Testis (tissue), 3 donors: ENCODE data around the gene ARL6. TPM values are rescaled to one million over a fixed set of nuclear protein-coding genes. Genes with fewer than 3 reads are reported as not detected.

Experiments used
- DNase-seq: peaks from one replicate; pipeline ENCODE4 v3.0.0-alpha.2; 2019
- H3K27ac ChIP-seq, 2 donors: fragments of 200-600 bp; sonication (generic); one replicate each; pipeline ENCODE4 v1.5.1; 2019
- H3K27me3 ChIP-seq: fragments of 200-600 bp; sonication (generic); one replicate; pipeline ENCODE4 v1.5.1; 2019
- H3K36me3 ChIP-seq: fragments of 200-600 bp; sonication (generic); one replicate; pipeline ENCODE4 v1.5.1; 2017; ENCODE audit warnings: low read depth; ENCODE audit errors: missing control alignments
- H3K4me1 ChIP-seq: fragments of 200-600 bp; sonication (generic); one replicate; pipeline ENCODE4 v1.5.1; 2019
- H3K4me3 ChIP-seq, 2 donors: fragments of 200-600 bp; sonication (generic); one replicate each; pipeline ENCODE4 v1.5.1; 2017 to 2019
- H3K9me3 ChIP-seq: fragments of 200-600 bp; sonication (generic); one replicate; pipeline ENCODE4 v1.5.1; 2017
- CTCF ChIP-seq, 3 experiments: fragments of 450-650 bp in 2 of 3; fragments of 200-600 bp in 1 of 3; sonication (generic) in 1 of 3; IDR thresholded peaks; one replicate each; pipeline ENCODE4 v1.5.1; 2016 to 2019; ENCODE audit warnings: antibody characterized with exemption in 3 of 3, mild to moderate bottlenecking in 2 of 3, moderate library complexity in 1 of 3
- POLR2A ChIP-seq: fragments of 450-650 bp; IDR thresholded peaks from one replicate; pipeline ENCODE4 v1.6.1; 2017; ENCODE audit warnings: antibody characterized with exemption, mild to moderate bottlenecking, moderate library complexity
- WGBS, 2 donors: methylation state at CpG; one replicate each; pipeline ENCODE4 v1.1.5; 2018; 5-methylcytosine and 5-hydroxymethylcytosine counted together
- intact Hi-C: fragments of 100-400 bp; cut with DNase I; formaldehyde crosslinking; loops from one replicate; pipeline ENCODE4 v1.15.1; 2023; ENCODE audit warnings: low total_unique reads
- polyA plus RNA-seq: library from polyadenylated mRNA; stranded (reverse); fragments of 350-450 nt; fragmentation: Illumina TruSeq; extraction: RNeasy Lipid Tissue Mini Kit (QIAGEN cat#74804); gene quantifications from one replicate; pipeline ENCODE4 v1.2.3, GENCODE V29; 2014; ENCODE audit warnings: low read depth, low replicate concordance; ENCODE audit not compliant: insufficient read depth
- total RNA-seq, 2 donors: library from RNA; depleted of rRNA; stranded (reverse); fragments of >200 nt; gene quantifications; one replicate each; pipeline ENCODE4 v1.2.3, GENCODE V29; 2016

Gene ARL6
- total and polyA plus RNA-seq, 3 donors from 2014 or later: 10.6 to 23.4 (median 12.8) TPM

- Histone ChIP-seq H3K4me1 (no peaks in the 10 kb centered on the region), H3K36me3 (no peaks in the 10 kb centered on the region), H3K9me3 (no peaks in the 10 kb centered on the region), H3K27me3 (no peaks in the 10 kb centered on the region), H3K27ac (no peak overlapping the region), H3K4me3 (no peak overlapping the region)
- TF ChIP-seq POLR2A (no peak), CTCF (IDR thresholded peaks at IDR 0.05) (no peak)
- 22 to 42% methylated on average over 3 of the region's 3 CpGs for WGBS, 2 donors
- intact Hi-C loops: no loop called here
- DNase-seq: no peak
Measured at GRCh38 chr3:97736928-97737327, 27.6 kb upstream of the ARL6 start.

GRCh38 chr3:97738761-97739160 is 25.8 kb upstream of the ARL6 start:
- H3K9me3 ChIP-seq: no peaks in the 10 kb centered on the region
- no peaks in the 10 kb centered on the region for H3K27me3 ChIP-seq
- no peak for DNase-seq
- no peak overlapping the region for H3K4me3 ChIP-seq
- TF ChIP-seq CTCF (IDR thresholded peaks at IDR 0.05) (no peak), POLR2A (no peak)
- 43 to 45% methylated on average over 1 of the region's 1 CpG for WGBS, 2 donors
- no peak overlapping the region for H3K27ac ChIP-seq
- intact Hi-C loops: no loop called here
- H3K4me1 ChIP-seq: no peaks in the 10 kb centered on the region
- no peaks in the 10 kb centered on the region for H3K36me3 ChIP-seq

GRCh38 chr3:97742036-97742435 is 22.5 kb upstream of the ARL6 start:
- WGBS, 2 donors: 85 to 90% methylated on average over 3 of the region's 3 CpGs
- DNase-seq: no peak
- no peaks in the 10 kb centered on the region for H3K27me3 ChIP-seq
- no peaks in the 10 kb centered on the region for H3K4me1 ChIP-seq
- no peak for TF ChIP-seq POLR2A
- no peak for TF ChIP-seq CTCF (IDR thresholded peaks at IDR 0.05)
- no peak overlapping the region for H3K4me3 ChIP-seq
- no peaks in the 10 kb centered on the region for H3K36me3 ChIP-seq
- intact Hi-C loops: no loop called here
- H3K27ac ChIP-seq: no peak overlapping the region
- no peaks in the 10 kb centered on the region for H3K9me3 ChIP-seq

- WGBS, 2 donors: 32 to 40% methylated on average over 3 of the region's 3 CpGs
- no peaks in the 10 kb centered on the region for H3K4me1 ChIP-seq
- no peaks in the 10 kb centered on the region for H3K36me3 ChIP-seq
- intact Hi-C loops: no loop called here
- H3K27me3 ChIP-seq: no peaks in the 10 kb centered on the region
- TF ChIP-seq CTCF (IDR thresholded peaks at IDR 0.05): no peak
- no peak for TF ChIP-seq POLR2A
- DNase-seq: no peak
- H3K4me3 ChIP-seq: no peak overlapping the region
- H3K9me3 ChIP-seq: no peaks in the 10 kb centered on the region
- H3K27ac ChIP-seq: no peak overlapping the region
Measured at GRCh38 chr3:97744289-97744688, 20.3 kb upstream of the ARL6 start.

GRCh38 chr3:97763586-97764406 is 762 bp upstream of the ARL6 start:
- TF ChIP-seq POLR2A (no peak), CTCF (IDR thresholded peaks at IDR 0.05) (no peak)
- no peaks in the 10 kb centered on the region for H3K27me3 ChIP-seq
- no peak for DNase-seq
- intact Hi-C loops: no loop called here
- WGBS, 2 donors: 16 to 22% methylated on average over 16 to 18 of the region's 22 CpGs
- H3K4me1 ChIP-seq: peaks cover 5% of the 10 kb centered on the region
- no peaks in the 10 kb centered on the region for H3K36me3 ChIP-seq
- H3K9me3 ChIP-seq: no peaks in the 10 kb centered on the region
- peak overlapping the region; percentile 64 to 86 for H3K27ac ChIP-seq
- peak overlapping the region; percentile 70 to 85 for H3K4me3 ChIP-seq
